HG02885 (cell line): ENCODE measurements around the gene TLL1.
A peak's percentile ranks its signal among the peaks of the same experiment; 100 is the strongest.

ENCODE experiments used
- ATAC-seq: cut with Tn5 transposase; IDR thresholded peaks from one replicate; pipeline ENCODE4 v1.9.1; 2021; ENCODE audit warnings: mild to moderate bottlenecking; ENCODE audit not compliant: unreplicated experiment, poor library complexity

Gene TLL1

DNA sequence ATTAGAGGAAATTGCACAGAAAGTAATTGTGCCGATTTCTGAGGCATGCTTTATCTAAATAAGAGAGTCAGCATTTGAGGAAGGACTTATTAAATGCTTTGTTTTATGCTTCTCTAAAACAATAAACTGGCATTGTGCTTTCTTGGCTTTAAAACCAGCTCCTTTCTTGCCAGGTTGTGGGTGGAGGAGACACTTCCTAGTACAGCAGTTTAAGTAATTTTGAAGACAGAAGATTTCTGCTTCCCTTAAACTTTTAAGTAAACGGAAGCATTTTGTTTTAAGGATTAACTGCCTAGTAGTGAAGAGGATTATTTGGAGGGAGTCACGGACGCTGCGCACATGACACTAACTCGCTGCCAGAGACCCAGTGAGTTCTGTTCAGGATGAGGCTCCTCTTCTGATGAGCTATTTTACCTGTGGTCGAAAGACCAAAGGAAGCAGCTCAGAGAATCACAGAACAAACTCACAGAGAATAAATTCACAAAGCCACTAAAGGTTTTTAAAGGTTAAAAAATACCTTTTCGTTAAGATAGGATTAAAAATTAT lies 169.5 kb downstream of the TLL1 start:
- no peak for ATAC-seq

DNA sequence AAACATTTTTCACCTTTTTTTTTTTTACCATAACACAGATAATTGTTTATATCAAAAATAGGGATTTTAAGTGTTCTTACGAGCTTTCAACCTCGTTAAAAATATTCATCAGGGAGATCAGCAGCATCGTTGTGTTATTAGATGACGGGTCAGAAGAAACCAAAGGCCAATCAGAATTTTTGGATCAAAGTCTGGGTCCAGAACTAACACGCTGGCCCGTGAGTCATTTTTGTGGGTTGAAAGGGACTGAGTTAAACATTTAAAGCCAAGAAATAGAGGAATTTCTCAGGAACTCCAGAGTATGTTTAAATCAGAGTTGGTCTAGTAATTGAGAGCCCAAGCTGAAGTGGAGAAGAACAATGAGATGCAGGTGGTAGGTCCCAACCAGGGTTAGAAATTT lies 170.8 kb downstream of the TLL1 start:
- no peak for ATAC-seq

DNA sequence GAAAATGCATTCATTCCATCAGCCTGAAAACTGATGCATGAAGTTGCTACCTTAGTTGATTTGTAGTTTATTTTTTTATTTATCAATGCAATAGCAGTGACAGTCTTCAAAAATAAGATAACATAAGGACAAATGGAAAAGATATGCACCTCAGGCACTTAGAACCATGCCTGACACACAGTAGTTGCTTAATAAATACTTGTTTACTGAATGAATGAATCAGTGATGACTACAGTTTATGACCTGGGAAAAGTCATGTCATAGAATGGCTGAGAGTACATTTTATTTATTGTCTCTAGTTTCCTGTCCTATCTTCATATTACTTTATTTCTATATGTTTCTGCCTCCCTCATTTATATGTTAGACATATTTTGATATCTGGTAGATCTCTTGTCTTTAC lies 171.8 kb downstream of the TLL1 start:
- no peak for ATAC-seq

DNA sequence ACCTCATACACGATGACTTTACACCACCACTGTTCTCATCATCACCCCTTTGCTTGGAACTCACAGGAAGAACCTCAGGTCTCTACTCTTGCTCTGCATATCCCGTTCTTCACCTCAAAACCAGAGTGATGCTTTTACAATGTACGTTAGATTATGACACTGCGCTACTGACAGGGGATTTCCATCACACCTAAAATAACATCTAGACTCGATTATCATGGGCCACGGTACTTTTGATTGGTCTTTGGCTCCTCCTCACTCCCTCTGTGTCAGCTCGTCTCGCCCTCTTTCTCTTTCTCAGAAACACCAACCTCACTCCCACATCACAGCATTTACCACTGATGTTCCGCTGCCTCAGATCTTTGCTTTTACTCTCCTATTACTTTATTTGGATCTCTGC lies 172.4 kb downstream of the TLL1 start:
- peak; percentile 87 for ATAC-seq

DNA sequence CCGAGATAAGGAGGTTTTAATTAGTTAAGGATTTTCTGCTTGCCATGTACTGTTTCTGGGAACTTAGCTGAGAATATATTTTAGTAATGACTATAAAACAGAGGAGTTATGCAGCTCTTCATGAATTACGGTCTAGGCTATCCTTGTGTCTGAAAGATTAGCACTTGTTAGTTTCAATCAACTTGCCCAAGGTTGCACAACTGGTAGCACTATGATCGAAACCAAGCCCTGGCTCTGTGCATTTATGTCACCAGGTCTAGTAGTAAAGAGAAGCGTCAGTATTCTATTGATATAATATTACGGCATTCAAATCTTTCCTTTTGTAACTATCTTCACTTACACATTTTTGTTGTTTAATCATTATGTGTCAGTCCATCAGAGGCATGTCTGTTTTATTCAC lies 176.0 kb downstream of the TLL1 start:
- peak; percentile 32 for ATAC-seq

DNA sequence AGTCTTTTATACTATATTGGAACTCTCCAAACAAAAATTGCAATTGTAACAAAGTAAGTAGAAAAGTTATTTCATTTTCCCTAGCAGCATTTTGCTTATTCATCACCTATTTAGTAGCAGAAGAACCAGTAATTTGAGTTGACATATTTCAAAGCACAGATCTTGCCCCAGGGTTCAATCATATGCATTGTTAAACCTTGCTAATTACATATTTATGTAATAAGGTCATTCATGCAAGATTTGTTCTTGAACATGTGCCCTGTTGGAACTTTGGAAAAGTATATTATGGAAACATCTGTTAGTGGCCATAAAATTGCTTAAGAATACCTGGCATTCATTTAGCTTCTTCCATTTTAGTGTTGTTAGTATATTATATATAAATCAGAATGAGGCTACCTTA lies 191.7 kb downstream of the TLL1 start:
- no peak for ATAC-seq

DNA sequence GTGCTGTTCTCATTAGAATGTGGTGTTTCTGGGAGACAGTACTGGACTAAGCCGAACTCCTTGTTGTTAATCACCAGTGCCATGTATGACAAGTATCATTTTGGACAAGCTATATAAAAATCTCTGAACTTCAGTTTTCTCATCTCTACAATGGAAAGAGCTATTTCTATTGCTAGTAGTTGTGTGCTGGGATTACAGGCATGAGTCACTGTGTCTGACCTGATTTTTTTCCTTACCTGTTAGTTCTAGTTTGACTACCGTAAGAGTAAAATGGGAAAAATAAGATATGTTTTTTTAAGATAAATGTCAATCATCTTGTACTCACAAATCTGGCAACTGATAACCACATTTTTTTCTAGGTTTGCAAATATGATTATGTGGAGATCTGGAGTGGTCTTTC lies 192.3 kb downstream of the TLL1 start:
- ATAC-seq, result no peak

DNA sequence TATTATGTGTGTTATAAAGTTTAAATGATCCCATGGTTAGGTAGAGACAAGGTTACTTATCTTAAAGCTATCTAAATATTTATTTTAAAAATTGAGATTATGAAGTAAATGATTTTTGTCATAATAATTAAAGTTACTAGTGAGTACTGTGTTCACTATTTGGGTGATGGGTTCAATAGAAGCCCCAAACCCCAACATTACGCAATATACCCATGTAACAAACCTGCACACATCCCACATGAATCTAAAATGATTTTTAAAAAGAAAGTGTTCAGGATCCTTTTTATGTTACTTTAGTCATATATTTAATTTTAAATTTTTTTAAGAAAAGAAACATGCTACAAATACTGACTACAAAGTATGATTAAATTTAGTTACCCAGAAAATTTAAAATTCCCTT lies 193.9 kb downstream of the TLL1 start:
- ATAC-seq, result no peak

DNA sequence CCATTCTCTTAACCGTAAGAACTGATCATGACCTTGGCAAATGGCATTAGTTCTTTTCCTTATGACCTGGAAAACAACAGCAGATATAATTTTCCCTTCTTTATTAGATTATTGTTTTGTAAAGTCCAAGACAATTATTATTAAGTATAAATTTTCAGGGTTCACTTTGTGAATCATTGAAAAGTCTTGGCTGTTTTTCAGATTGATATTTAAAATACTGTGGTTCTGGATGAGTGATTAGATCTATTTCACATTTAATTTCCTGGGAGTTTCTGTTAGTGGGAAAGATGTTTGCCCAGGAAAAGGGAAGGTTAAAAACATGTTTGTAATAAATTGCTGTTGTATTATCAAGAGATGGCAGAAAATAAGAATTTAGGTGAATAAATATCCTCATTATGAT lies 194.9 kb downstream of the TLL1 start:
- no peak for ATAC-seq

DNA sequence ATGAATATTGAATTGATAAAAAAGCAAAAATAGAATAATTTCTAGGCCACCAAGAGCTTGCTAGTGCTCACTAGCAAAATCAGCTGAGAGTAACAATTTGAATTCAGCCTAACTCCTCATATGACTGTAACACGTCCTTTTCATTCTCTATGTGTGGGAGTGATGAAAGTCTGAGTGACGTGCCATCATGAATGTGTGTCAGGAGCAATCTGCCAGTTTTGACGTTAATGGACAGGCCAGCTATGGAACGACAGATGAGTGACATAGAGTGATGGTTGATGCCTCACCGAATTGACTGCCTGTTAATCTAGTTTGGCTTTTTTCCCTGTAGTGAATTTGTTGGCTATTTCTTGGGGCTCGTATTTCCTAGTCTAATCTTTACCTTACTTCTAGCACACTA lies 200.7 kb downstream of the TLL1 start:
- ATAC-seq, result no peak

DNA sequence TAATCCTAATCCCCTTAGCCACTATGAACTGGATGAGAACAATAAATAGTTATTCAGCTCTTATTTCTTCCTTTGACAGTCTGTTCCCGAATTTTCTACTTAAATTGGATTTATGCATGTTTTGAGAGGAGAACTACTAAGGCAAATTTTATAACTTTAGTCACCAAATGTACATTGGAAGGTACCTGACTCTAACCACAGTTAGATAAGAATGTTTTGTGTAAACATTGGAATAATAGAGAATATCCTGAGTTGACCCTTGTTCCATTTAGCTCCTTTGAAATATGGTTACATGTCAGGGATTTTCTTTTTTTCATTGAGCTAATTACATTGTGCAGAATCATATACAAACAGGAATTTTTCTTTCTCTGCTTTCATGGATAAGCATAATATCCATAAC lies 202.6 kb downstream of the TLL1 start:
- ATAC-seq, result no peak

DNA sequence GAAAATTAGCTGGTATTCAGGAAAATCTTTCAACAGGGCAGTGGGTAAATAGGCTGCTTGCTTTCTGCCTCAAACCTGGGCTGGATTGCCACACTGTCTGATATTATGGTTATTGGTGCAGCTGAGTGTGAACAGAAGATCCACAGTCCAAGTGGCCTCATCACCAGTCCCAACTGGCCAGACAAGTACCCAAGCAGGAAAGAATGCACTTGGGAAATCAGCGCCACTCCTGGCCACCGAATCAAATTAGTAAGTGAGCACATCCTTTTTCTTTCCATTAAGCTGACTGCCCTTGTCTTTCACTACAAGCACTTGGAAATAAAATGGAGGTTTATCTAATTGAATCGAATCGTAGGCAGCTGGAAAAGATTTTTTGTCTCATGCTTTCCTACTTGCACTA lies 204.7 kb downstream of the TLL1 start:
- ATAC-seq, result no peak

DNA sequence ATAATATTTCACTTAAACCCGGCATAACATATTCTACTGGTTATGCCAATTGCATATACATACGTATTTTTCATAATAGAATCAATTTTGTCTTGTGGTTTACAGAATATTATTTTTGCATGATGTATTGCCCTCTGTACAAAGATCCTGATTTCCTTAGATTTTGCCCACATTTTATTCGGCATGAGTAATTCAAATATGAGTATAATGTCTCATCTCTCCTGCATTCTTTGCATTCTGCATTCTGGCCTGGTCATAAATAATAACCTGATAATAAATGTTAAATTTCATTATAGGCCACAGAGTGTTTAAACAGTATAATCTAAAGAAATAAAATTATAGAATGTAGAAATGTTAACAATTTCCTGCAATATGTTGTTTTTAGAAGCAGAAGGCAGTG lies 205.3 kb downstream of the TLL1 start:
- ATAC-seq, result no peak

DNA sequence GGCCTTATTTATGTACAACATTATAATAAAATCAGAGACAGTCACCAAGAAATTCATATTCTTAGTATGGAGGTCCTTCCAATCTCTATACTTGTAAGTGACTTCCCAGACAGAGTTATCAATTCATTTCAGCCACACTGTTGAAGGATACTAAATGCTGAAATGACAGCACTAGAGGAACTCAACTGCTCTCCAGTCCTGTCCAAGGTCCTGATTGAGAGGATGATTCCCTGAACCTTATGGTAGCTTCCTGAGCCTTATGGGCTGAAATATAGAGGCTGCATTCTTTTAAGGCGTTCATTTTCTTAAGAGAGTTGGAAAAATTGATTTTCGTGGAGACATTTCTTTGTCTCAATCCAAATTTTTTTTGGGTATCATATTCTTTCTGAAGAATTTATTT lies 205.9 kb downstream of the TLL1 start:
- ATAC-seq, result no peak

DNA sequence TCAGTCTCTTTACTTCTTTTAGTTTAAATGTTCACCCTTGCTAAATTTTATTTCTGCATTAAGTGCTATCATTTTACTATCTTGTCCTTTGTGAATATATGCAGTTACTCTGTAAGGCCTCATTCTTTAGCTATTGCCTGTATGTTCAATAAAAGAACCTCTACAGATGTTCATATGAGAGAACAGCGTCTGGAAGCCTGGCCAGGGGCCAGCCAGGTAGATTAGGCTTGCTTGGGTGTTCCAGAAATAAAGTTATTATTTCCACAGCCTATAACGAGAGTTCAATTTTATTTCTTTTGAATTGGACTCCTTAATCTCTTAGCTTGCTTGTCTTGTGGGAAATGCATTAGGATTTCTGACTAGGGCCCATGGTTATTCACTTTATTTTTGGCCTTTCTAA lies 214.5 kb downstream of the TLL1 start:
- ATAC-seq, result no peak

DNA sequence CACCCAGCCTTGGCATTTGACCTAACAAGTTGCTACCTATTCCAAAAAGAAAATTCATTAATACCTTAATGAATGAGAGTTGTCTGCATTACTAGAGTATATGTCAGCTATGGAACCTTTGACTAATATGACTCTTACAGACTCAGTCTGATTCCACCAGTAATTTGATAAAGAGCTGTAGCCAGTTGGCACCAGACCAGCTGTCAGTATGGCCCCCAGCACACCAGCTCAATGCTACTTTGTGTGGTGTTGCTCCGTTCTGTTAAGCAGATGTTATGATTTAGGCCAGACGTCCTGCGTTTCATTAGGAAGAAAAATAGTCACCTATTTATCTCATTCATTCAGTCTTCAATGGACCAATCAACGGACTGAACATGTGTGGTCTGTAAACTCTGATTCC lies 215.5 kb downstream of the TLL1 start:
- no peak for ATAC-seq

DNA sequence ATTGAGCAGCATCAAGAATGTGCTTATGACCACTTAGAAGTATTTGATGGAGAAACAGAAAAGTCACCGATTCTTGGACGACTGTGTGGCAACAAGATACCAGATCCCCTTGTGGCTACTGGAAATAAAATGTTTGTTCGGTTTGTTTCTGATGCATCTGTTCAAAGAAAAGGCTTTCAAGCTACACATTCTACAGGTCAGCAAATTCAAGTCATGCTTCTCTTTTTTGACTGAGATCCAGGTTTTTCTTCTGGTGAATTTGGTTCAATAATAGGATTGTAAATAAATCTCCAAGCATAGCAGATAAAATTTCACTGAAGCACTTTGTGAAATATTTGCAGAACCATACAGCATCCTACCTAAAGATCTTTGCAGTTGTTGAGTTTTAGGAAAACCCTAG lies 218.1 kb downstream of the TLL1 start:
- no peak for ATAC-seq

DNA sequence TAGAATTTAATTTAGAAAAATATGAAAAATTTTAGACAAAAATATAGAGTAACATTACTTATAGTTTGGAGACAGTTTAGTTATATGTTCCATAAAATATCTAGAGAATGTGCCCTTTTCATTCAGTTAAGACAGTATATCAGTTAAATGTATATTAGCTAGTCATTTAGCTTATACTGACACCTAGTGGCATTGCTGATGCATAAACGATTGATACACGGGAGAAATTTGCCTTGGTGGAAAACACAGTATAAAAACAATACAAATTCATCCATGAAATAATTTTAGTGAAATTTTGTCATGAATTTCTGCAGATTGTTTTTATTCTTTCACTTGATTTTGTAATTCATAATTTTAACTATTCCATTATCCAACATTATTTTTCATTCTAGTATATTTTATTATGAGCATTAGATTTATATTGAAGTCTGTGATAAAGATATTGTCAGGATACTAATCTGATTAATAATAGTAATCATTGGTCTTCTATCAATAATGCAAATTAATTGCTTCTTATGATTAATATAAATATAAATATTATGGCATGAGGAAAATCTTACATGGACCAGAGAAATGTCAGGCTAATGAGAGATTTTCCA lies 219.0 kb downstream of the TLL1 start:
- ATAC-seq, result peak; percentile 93

DNA sequence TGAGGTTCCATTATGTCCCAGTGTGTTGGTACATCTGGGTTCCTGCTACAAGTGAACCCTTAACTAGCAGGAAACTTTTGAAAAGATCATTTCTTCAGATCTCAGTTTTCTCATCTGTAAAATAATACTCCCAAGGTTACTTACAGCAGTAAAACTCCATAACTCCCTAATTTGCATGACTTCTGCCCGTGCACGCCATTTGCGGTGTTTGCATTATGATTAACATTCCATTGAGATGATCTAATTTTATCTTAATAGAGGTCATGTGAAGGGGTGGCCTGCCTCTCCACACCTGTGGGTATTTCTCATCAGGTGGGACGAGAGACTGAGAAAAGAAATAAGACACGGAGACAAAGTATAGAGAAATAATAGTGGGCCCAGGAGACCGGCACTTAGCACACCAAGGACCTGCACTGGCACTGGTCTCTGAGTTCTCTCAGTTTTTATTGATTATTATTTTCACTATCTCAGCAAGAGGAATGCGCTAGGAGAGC lies 219.8 kb downstream of the TLL1 start:
- ATAC-seq, result no peak

DNA sequence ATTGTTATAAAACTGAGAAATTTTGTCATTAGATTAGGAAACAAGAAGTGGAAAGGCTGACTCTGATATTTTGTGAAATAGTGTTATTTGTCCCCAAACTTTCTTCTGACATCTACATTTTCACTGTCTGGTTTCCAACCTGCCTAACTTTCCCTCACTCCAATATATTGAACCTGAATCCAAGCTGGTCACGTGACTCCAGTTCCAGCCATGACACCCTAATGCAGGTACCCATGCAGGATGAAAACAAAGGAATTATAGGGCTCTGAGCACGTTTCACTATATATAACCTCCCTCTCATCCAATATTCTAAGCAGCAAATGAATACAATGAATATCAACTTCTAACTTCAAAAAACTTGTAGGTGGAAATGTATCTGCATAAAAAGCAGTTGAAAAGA lies 231.6 kb downstream of the TLL1 start:
- no peak for ATAC-seq

DNA sequence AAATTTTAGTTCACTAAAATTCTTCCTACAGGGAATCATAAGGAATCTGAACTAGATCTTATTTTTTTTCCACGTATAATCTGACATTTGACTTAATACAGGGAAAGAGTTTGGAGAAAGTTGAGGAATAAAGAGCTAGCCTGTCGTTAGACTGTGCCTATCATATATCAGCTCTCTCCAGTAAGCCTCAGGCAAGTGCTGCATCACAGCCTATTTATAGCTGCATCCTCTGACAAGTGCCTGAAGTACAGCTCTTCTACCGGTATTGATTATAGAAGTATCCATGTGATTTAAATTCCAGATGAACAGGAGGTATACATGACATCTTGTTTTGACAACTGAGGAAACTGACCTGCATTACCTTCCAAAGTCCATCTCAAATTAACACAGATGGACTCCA lies 248.9 kb downstream of the TLL1 start:
- ATAC-seq, result no peak

DNA sequence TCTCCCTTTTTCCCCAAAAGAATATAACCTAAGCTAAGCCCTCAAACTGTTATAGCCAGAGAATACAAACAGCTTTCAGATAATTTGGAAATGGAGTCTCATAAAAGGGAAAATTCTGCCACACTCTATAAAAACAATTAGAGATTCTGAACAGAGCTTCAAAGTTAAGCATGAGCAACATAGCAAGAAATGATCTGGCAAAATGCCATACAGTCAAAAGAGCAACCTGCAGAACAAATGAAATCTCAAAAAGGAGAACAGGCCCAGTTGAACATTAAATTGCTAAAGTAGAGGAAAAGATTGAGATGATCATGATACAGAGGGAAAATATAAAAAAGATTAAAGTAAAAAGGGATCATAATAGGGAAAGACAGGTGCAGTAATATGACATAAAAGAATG lies 250.5 kb downstream of the TLL1 start:
- no peak for ATAC-seq

DNA sequence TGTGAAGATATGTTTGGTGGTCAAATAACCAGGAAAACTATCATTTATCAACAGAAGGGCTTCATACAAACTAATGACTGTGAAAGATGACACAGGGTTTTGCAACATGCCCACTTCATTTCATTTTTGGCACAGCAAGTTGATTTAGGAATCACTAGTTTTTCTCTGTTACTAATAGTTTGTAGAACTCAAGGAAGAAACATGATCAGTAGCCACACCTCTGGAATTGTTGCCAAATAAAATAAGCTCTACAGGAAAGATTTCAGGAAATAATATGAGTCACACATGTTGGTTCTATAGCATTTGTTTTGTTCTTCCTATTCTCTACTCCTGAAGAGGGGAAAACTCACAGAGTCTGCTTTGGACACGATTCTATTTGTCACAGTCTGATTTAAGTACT lies 255.4 kb downstream of the TLL1 start:
- ATAC-seq, result no peak
